HUES48 (cell line): ENCODE results near the gene TSPAN17.
A peak's percentile ranks its signal among the peaks of the same experiment; 100 is the strongest.

Experiments used
- H3K27ac ChIP-seq: one replicate; pipeline ENCODE4 v1.7.0; 2013; ENCODE audit warnings: low read depth, low read length, inconsistent platforms
- H3K27me3 ChIP-seq: 2 replicates; pipeline ENCODE4 v1.6.1; 2013; ENCODE audit warnings: mild to moderate bottlenecking, low read length; ENCODE audit not compliant: control insufficient read depth, insufficient read depth
- H3K36me3 ChIP-seq: 2 replicates; pipeline ENCODE4 v1.6.1; 2013; ENCODE audit warnings: low read length; ENCODE audit not compliant: control insufficient read depth, insufficient read depth
- H3K4me1 ChIP-seq: 2 replicates; pipeline ENCODE4 v1.6.1; 2013; ENCODE audit warnings: mild to moderate bottlenecking, low read length; ENCODE audit not compliant: control insufficient read depth, insufficient read depth
- H3K4me3 ChIP-seq: 2 replicates; pipeline ENCODE4 v1.5.1; 2013; ENCODE audit warnings: mild to moderate bottlenecking, low read depth, low read length
- H3K9ac ChIP-seq: 2 replicates; pipeline ENCODE4 v1.6.1; 2013; ENCODE audit warnings: mild to moderate bottlenecking, low read depth, low read length, moderate library complexity
- H3K9me3 ChIP-seq: 2 replicates; pipeline ENCODE4 v1.6.1; 2013; ENCODE audit warnings: low read length; ENCODE audit not compliant: control insufficient read depth, insufficient read depth

The TSPAN17 gene

GRCh38 chr5:176674799-176675198 is 27.5 kb downstream of the TSPAN17 start:
- H3K9ac ChIP-seq = no peak overlapping the region
- peaks cover 14% of the 10 kb centered on the region; the same call in 1 of the 2 replicates for H3K4me1 ChIP-seq
- no peak overlapping the region for H3K4me3 ChIP-seq
- peaks cover 15% of the 10 kb centered on the region for H3K27me3 ChIP-seq
- H3K36me3 ChIP-seq = no peaks in the 10 kb centered on the region
- H3K9me3 ChIP-seq = no peaks in the 10 kb centered on the region
- no peak overlapping the region for H3K27ac ChIP-seq

GRCh38 chr5:176675676-176676360 is 28.5 kb downstream of the TSPAN17 start:
- no peaks in the 10 kb centered on the region for H3K9me3 ChIP-seq
- H3K4me3 ChIP-seq = no peak overlapping the region
- H3K9ac ChIP-seq = no peak overlapping the region
- peaks cover 26% of the 10 kb centered on the region for H3K27me3 ChIP-seq
- H3K36me3 ChIP-seq = no peaks in the 10 kb centered on the region
- peaks cover 14% of the 10 kb centered on the region; the same call in 1 of the 2 replicates for H3K4me1 ChIP-seq
- no peak overlapping the region for H3K27ac ChIP-seq

GRCh38 chr5:176676361-176676824 is 29.1 kb downstream of the TSPAN17 start:
- Histone ChIP-seq H3K9ac (no peak overlapping the region), H3K9me3 (no peaks in the 10 kb centered on the region), H3K4me3 (no peak overlapping the region), H3K36me3 (no peaks in the 10 kb centered on the region), H3K27me3 (peaks cover 28% of the 10 kb centered on the region), H3K4me1 (peaks cover 13% of the 10 kb centered on the region; the same call in 1 of the 2 replicates), H3K27ac (no peak overlapping the region)

GRCh38 chr5:176677209-176677939 is 30.1 kb downstream of the TSPAN17 start:
- no peak overlapping the region for H3K9ac ChIP-seq
- H3K9me3 ChIP-seq = no peaks in the 10 kb centered on the region
- no peak overlapping the region for H3K4me3 ChIP-seq
- peaks cover 5% of the 10 kb centered on the region; the same call in 1 of the 2 replicates for H3K4me1 ChIP-seq
- no peak overlapping the region for H3K27ac ChIP-seq
- no peaks in the 10 kb centered on the region for H3K36me3 ChIP-seq
- H3K27me3 ChIP-seq = peaks cover 28% of the 10 kb centered on the region

- no peaks in the 10 kb centered on the region for H3K9me3 ChIP-seq
- no peaks in the 10 kb centered on the region for H3K36me3 ChIP-seq
- no peak overlapping the region for H3K27ac ChIP-seq
- H3K27me3 ChIP-seq = peaks cover 31% of the 10 kb centered on the region
- H3K4me1 ChIP-seq = 0 out of 2 replicates have a peak, but pooled peaks cover 3% of the 10 kb centered on the region
- H3K4me3 ChIP-seq = no peak overlapping the region
- no peak overlapping the region for H3K9ac ChIP-seq
Measured at GRCh38 chr5:176678584-176678983, 31.3 kb downstream of the TSPAN17 start.

GRCh38 chr5:176679365-176680225 is 32.3 kb downstream of the TSPAN17 start:
- Histone ChIP-seq H3K27ac (no peak overlapping the region), H3K9me3 (no peaks in the 10 kb centered on the region), H3K4me1 (0 out of 2 replicates have a peak, but pooled peaks cover 3% of the 10 kb centered on the region), H3K27me3 (peaks cover 31% of the 10 kb centered on the region), H3K36me3 (no peaks in the 10 kb centered on the region), H3K9ac (no peak overlapping the region), H3K4me3 (peak overlapping the region; percentile 46; the same call in 1 of the 2 replicates)

GRCh38 chr5:176680226-176680563 is 32.9 kb downstream of the TSPAN17 start:
- Histone ChIP-seq H3K36me3 (no peaks in the 10 kb centered on the region), H3K4me3 (peak overlapping the region; percentile 46; the same call in 1 of the 2 replicates), H3K4me1 (0 out of 2 replicates have a peak, but pooled peaks cover 3% of the 10 kb centered on the region), H3K9me3 (no peaks in the 10 kb centered on the region), H3K27ac (no peak overlapping the region), H3K9ac (no peak overlapping the region), H3K27me3 (peaks cover 31% of the 10 kb centered on the region)

- H3K27ac ChIP-seq = no peak overlapping the region
- no peaks in the 10 kb centered on the region for H3K36me3 ChIP-seq
- H3K9ac ChIP-seq = no peak overlapping the region
- H3K9me3 ChIP-seq = no peaks in the 10 kb centered on the region
- H3K27me3 ChIP-seq = peaks cover 31% of the 10 kb centered on the region
- H3K4me3 ChIP-seq = no peak overlapping the region
- no peaks in the 10 kb centered on the region for H3K4me1 ChIP-seq
Measured at GRCh38 chr5:176682016-176682531, 34.8 kb downstream of the TSPAN17 start.

GRCh38 chr5:176685010-176685409 is 37.7 kb downstream of the TSPAN17 start:
- Histone ChIP-seq H3K27me3 (peaks cover 14% of the 10 kb centered on the region), H3K4me1 (peaks cover 7% of the 10 kb centered on the region; the same call in 1 of the 2 replicates)

GRCh38 chr5:176687247-176687646 is 40.0 kb downstream of the TSPAN17 start:
- peaks cover 7% of the 10 kb centered on the region; the same call in 1 of the 2 replicates for H3K4me1 ChIP-seq
- no peak overlapping the region for H3K4me3 ChIP-seq
- H3K36me3 ChIP-seq = no peaks in the 10 kb centered on the region
- H3K27me3 ChIP-seq = 0 out of 2 replicates have a peak, but pooled peaks cover 3% of the 10 kb centered on the region
- H3K27ac ChIP-seq = no peak overlapping the region
- no peak overlapping the region for H3K9ac ChIP-seq
- H3K9me3 ChIP-seq = no peaks in the 10 kb centered on the region

More at GRCh38 chr5:176685010-176685409, 37.7 kb downstream of the TSPAN17 start:
- Histone ChIP-seq H3K27ac (no peak overlapping the region), H3K36me3 (no peaks in the 10 kb centered on the region), H3K9me3 (no peaks in the 10 kb centered on the region), H3K9ac (no peak overlapping the region), H3K4me3 (no peak overlapping the region)
